Measurements from ENCODE around the gene ZNF581. TPM values are rescaled to one million over a fixed set of nuclear protein-coding genes. Genes with fewer than 3 reads are reported as not detected.

Gene ZNF581
- total RNA-seq, 3 donors from 2014 or later (not counting 1 experiment from before 2014, with no cell fraction given): 15.4 to 21.9 (median 19.0) TPM

DNA sequence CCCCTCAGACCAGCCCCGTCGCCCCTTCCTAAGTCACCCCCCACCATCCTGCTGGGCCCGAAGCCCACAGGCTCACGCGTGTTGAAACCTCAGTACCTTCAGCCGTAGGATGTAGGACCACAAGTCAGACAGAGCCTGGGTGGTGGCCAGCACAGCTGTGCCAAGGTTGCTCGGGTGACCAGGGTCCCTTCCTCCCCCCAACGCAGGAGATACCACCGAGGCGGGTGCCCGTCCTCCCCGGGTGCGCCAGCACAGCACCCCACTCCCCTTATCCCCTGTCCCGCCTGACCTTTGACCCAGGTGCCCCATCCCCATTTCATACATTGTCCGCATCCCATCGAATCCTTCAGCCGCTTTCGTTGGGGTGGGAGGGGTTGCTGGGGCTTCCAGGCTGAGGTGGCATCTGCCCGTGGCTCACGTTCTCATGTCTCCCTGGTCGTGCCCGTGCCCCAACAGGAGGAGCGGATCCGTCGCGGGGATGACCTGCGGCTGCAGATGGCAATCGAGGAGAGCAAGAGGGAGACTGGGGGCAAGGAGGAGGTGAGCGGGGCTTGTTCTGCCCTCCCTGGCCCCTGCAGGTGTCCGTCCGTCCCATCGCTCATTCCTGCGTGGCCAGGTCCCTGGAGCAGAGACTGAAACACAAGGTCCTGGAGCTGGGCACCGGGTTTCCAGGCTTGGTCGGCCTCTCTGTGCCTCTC lies 46.1 kb downstream of the ZNF581 start:
- Histone ChIP-seq H3K27ac (ENCODE audit: low read length) (no peak overlapping the region), H3K27me3 (ENCODE audit: control insufficient read depth, insufficient read depth, low read length) (no peaks in the 10 kb centered on the region), H3K4me3 (ENCODE audit: low read length) (no peak overlapping the region), H3K36me3 (ENCODE audit: control insufficient read depth, insufficient read depth, low read length) (peaks cover 64% of the 10 kb centered on the region), H3K9me3 (ENCODE audit: control insufficient read depth, insufficient read depth, low read length) (no peaks in the 10 kb centered on the region), H3K4me1 (ENCODE audit: control insufficient read depth, insufficient read depth, low read length) (peaks cover 7% of the 10 kb centered on the region)
- Mint-ChIP-seq H3K4me3 (no peak overlapping the region), H3K27me3 (ENCODE audit: low read depth in 2 of 2) (no peaks in the 10 kb centered on the region), H3K4me1 (peaks cover 0 to 16% of the 10 kb centered on the region in 2 donors), H3K9me3 (no peaks in the 10 kb centered on the region), H3K27ac (no peak overlapping the region), H3K36me3 (no peaks in the 10 kb centered on the region)
- intact Hi-C loops (cut with micrococcal nuclease): no loop called here
- no peak for ATAC-seq
- no peak for DNase-seq
- no peak for TF ChIP-seq CTCF (IDR thresholded peaks at IDR 0.05)
- 96% methylated on average over 35 of the region's 35 CpGs for WGBS (ENCODE audit: insufficient coverage)

DNA sequence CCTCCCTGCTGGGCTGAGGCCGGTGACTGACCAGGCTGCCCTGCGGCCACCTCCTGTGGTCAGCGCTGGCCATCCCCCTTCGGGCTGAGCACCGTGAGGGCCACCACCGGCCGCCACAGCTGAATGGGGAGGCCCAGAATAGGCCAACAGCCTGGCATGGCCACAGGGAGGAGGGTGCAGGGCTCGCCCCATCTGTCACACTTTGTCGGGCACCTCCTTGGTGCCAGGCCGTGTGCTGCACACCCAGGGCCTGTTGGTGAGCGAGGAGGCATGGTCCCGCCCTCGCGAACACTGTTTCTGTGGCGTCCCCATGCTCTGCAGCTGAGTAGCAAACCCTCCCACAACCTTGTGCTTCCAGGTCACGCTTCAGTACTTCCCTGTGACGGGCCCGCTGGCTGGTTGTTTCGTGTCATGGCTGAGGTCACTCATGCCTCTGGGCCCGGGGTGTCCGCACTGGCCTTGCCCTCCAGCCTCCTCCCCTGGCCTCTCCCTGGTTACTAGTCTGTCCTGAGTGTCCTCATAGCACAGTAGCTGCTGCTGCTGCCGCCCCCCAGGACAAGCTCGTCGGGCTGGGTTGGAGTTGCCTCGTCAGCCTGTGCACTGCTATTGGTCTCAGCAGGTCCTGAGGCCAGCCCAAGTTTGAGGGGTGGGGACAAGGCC lies 46.8 kb downstream of the ZNF581 start:
- no peaks in the 10 kb centered on the region for H3K36me3 Mint-ChIP-seq
- H3K27ac ChIP-seq (ENCODE audit: low read length): no peak overlapping the region
- no peaks in the 10 kb centered on the region for H3K9me3 ChIP-seq (ENCODE audit: control insufficient read depth, insufficient read depth, low read length)
- intact Hi-C loops (cut with micrococcal nuclease): no loop called here
- H3K4me3 Mint-ChIP-seq: no peak overlapping the region
- peaks cover 7% of the 10 kb centered on the region for H3K4me1 ChIP-seq (ENCODE audit: control insufficient read depth, insufficient read depth, low read length)
- DNase-seq: no peak
- no peak overlapping the region for H3K27ac Mint-ChIP-seq
- ATAC-seq: no peak
- peaks cover 66% of the 10 kb centered on the region for H3K36me3 ChIP-seq (ENCODE audit: control insufficient read depth, insufficient read depth, low read length)
- no peak overlapping the region for H3K4me3 ChIP-seq (ENCODE audit: low read length)
- no peaks in the 10 kb centered on the region for H3K9me3 Mint-ChIP-seq
- 98% methylated on average over 25 of the region's 25 CpGs for WGBS (ENCODE audit: insufficient coverage)
- H3K4me1 Mint-ChIP-seq: peaks cover 0 to 13% of the 10 kb centered on the region in 2 donors
- H3K27me3 ChIP-seq (ENCODE audit: control insufficient read depth, insufficient read depth, low read length): no peaks in the 10 kb centered on the region
- TF ChIP-seq CTCF (IDR thresholded peaks at IDR 0.05): no peak
- H3K27me3 Mint-ChIP-seq (ENCODE audit: low read depth in 2 of 2): no peaks in the 10 kb centered on the region

GRCh38 chr19:55690769-55691545 lies 47.5 kb downstream of the ZNF581 start:
- Mint-ChIP-seq H3K4me1 (peaks cover 0 to 10% of the 10 kb centered on the region in 2 donors), H3K27ac (no peak overlapping the region), H3K9me3 (no peaks in the 10 kb centered on the region), H3K36me3 (no peaks in the 10 kb centered on the region), H3K27me3 (ENCODE audit: low read depth in 2 of 2) (no peaks in the 10 kb centered on the region), H3K4me3 (no peak overlapping the region)
- ATAC-seq: no peak
- no peak for DNase-seq
- TF ChIP-seq CTCF (IDR thresholded peaks at IDR 0.05): no peak
- Histone ChIP-seq H3K36me3 (ENCODE audit: control insufficient read depth, insufficient read depth, low read length) (peaks cover 67% of the 10 kb centered on the region), H3K4me1 (ENCODE audit: control insufficient read depth, insufficient read depth, low read length) (peaks cover 7% of the 10 kb centered on the region), H3K27ac (ENCODE audit: low read length) (no peak overlapping the region), H3K9me3 (ENCODE audit: control insufficient read depth, insufficient read depth, low read length) (no peaks in the 10 kb centered on the region), H3K4me3 (ENCODE audit: low read length) (no peak overlapping the region), H3K27me3 (ENCODE audit: control insufficient read depth, insufficient read depth, low read length) (no peaks in the 10 kb centered on the region)
- WGBS (ENCODE audit: insufficient coverage): 98% methylated on average over 30 of the region's 31 CpGs
- intact Hi-C loops (cut with micrococcal nuclease): no loop called here

Data from natural killer cell (primary cell).